ENCODE data around the gene MIP. TPM values are rescaled to one million over a fixed set of nuclear protein-coding genes. Genes with fewer than 3 reads are reported as not detected.

The MIP gene
- total RNA-seq, 1 donor from 2014 or later, result not detected

DNA sequence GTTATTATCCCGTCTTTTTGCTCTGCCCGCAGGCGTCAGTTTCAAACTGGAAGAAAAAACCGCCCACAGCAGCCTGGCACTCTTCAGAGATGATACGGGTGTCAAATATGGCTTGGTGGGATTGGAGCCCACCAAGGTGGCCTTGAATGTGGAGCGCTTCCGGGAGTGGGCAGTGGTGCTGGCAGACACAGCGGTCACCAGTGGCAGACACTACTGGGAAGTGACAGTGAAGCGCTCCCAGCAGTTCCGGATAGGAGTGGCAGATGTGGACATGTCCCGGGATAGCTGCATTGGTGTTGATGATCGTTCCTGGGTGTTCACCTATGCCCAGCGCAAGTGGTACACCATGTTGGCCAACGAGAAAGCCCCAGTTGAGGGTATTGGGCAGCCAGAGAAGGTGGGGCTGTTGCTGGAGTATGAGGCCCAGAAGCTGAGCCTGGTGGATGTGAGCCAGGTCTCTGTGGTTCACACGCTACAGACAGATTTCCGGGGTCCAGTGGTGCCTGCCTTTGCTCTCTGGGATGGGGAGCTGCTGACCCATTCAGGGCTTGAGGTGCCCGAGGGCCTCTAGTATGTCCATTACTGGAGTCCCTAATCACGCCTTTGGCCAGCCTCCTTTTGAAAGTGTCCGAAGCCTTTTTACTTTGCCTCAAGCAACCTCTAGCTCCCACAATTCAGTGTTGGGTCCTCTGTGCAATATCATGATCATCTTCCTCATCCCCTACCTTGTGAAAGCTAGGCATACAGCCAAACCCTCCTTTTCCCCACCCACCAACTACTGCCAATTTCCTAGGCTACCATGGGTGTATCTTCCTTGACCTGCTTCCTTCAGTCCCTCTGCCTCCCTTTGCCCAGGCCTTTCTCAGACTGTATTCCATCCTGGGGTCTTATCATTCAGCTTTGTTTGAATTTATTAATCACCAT, 14.8 kb upstream of the MIP start:
- Histone ChIP-seq H3K27me3 (no peaks in the 10 kb centered on the region), H2AFZ (replicated peaks) (peak overlapping the region; percentile 83), H3K9me3 (ENCODE audit: low read depth) (no peaks in the 10 kb centered on the region), H3F3A (ENCODE audit: low read depth) (peaks cover 19% of the 10 kb centered on the region), H4K20me1 (ENCODE audit: low read depth) (no peaks in the 10 kb centered on the region), H3K4me1 (peaks cover 10% of the 10 kb centered on the region), H3K27ac (no peak overlapping the region), H3K79me2 (ENCODE audit: low read depth) (peaks cover 38% of the 10 kb centered on the region), H3K36me3 (no peaks in the 10 kb centered on the region), H3K4me3 (peak overlapping the region; percentile 93), H3K9ac (peak overlapping the region; percentile 91), H3K4me2 (peak overlapping the region; percentile 95)
- Mint-ChIP-seq H3K27me3 (ENCODE audit: insufficient read depth, low read depth) (peaks cover 2% of the 10 kb centered on the region), H3K4me1 (peaks cover 18% of the 10 kb centered on the region), H3K9me3 (no peaks in the 10 kb centered on the region), H3K36me3 (peaks cover 8% of the 10 kb centered on the region), H3K27ac (peak overlapping the region; percentile 95), H3K4me3 (peak overlapping the region; percentile 97)
- TF ChIP-seq CTCF (IDR thresholded peaks at IDR 0.05), result no peak
- TF ChIP-seq EZH2phosphoT487 (IDR thresholded peaks at IDR 0.05), result no peak
- TF ChIP-seq EZH2 (IDR thresholded peaks at IDR 0.05), result no peak
- no peak for DNase-seq (ENCODE audit: low spot score)

DNA sequence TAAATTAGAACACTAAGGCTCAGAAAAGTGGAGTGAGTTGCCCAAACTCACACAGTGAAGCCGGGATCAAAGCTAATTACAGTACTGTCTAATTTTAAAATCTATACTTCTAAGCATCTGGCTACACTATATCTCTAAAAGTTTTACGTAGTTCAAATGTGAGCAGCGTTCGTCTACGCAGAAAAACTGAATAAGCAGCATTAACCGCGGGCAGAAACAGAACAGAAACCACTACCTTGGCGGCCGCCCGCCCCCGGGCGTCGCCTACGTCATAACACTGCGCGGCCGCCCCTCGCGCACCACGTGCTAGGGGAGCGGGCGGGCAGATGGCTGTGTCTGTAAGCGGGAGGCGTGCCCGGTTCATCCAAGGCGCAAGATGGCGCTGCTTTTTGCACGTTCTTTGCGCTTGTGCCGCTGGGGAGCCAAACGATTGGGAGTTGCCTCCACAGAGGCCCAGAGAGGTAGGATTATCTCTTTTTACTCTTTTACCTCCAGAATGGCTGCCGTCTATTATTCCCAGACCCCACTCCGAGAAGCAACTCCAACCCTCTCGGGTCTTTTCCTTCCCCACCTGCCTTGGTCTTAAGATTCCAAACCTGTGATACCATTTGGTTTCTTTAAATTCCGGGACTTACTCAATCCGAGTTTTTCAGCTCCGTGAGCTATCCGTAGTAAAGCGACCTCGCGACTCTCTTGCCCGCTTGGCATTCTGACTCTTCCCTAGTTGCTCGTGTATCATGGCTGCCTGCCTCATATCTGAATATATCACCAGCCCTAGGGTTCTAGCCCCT, 14.0 kb upstream of the MIP start, which contains the start of gene SPRYD4:
Gene SPRYD4, plus strand, starts transcription at position 363 of the 791 bp plus-strand sequence. Its CDS starts 14 bp downstream, at position 377.
- Mint-ChIP-seq H3K36me3 (peaks cover 8% of the 10 kb centered on the region), H3K4me1 (peaks cover 22% of the 10 kb centered on the region), H3K27me3 (ENCODE audit: insufficient read depth, low read depth) (peaks cover 2% of the 10 kb centered on the region), H3K27ac (peak within 1 kb of the TSS; percentile 95), H3K9me3 (no peaks in the 10 kb centered on the region), H3K4me3 (peak within 1 kb of the TSS; percentile 97)
- Histone ChIP-seq H3K4me3 (peak within 1 kb of the TSS; percentile 93), H3K27me3 (no peaks in the 10 kb centered on the region), H3K36me3 (no peaks in the 10 kb centered on the region), H3K9ac (peak within 1 kb of the TSS; percentile 91), H3K9me3 (ENCODE audit: low read depth) (no peaks in the 10 kb centered on the region), H3K27ac (peak within 1 kb of the TSS; percentile 56), H3K4me1 (peaks cover 18% of the 10 kb centered on the region), H4K20me1 (ENCODE audit: low read depth) (no peaks in the 10 kb centered on the region), H2AFZ (replicated peaks) (peak within 1 kb of the TSS; percentile 83), H3F3A (ENCODE audit: low read depth) (peaks cover 26% of the 10 kb centered on the region), H3K4me2 (peak within 1 kb of the TSS; percentile 95), H3K79me2 (ENCODE audit: low read depth) (peaks cover 38% of the 10 kb centered on the region)
- no peak for TF ChIP-seq EZH2 (IDR thresholded peaks at IDR 0.05)
- peak; percentile 46 for TF ChIP-seq CTCF (IDR thresholded peaks at IDR 0.05)
- DNase-seq (ENCODE audit: low spot score), result peak; percentile 97

- no peaks in the 10 kb centered on the region for H3K36me3 Mint-ChIP-seq
- Histone ChIP-seq H3K4me3 (no peak overlapping the region), H3F3A (ENCODE audit: low read depth) (peaks cover 48% of the 10 kb centered on the region), H4K20me1 (ENCODE audit: low read depth) (no peaks in the 10 kb centered on the region), H3K9me3 (ENCODE audit: low read depth) (no peaks in the 10 kb centered on the region), H3K36me3 (no peaks in the 10 kb centered on the region), H3K79me2 (ENCODE audit: low read depth) (no peaks in the 10 kb centered on the region), H3K4me1 (peaks cover 22% of the 10 kb centered on the region), H3K27me3 (no peaks in the 10 kb centered on the region), H3K4me2 (peak overlapping the region; percentile 60), H3K27ac (peak overlapping the region; percentile 85), H2AFZ (replicated peaks) (peak overlapping the region; percentile 48), H3K9ac (no peak overlapping the region)
- peak overlapping the region; percentile 28 for H3K4me3 Mint-ChIP-seq
- peaks cover 2% of the 10 kb centered on the region for H3K27me3 Mint-ChIP-seq (ENCODE audit: insufficient read depth, low read depth)
- TF ChIP-seq EZH2phosphoT487 (IDR thresholded peaks at IDR 0.05) (no peak), CTCF (IDR thresholded peaks at IDR 0.05) (no peak), EZH2 (IDR thresholded peaks at IDR 0.05) (no peak)
- no peaks in the 10 kb centered on the region for H3K9me3 Mint-ChIP-seq
- H3K27ac Mint-ChIP-seq, result peak overlapping the region; percentile 88
- H3K4me1 Mint-ChIP-seq, result peaks cover 19% of the 10 kb centered on the region
- DNase-seq (ENCODE audit: low spot score), result peak; percentile 88
These were observed 8.1 kb upstream of the MIP start for GRCh38 chr12:56462565-56462964.

All from neural progenitor cell (in vitro differentiated cells).